SK-N-SH treated with all-trans-retinoic acid at 6 μM for 48 hours (cell line): ENCODE measurements around the gene SRRM3.

ENCODE experiments used
- RARB ChIP-seq: fragments of 250-450 bp; sonication (Bioruptor Pico); IDR thresholded peaks from 2 replicates; pipeline ENCODE4 v1.8.0; 2021; ENCODE audit warnings: mild to moderate bottlenecking, moderate library complexity
- ZFP30 ChIP-seq: fragments of 450-650 bp; formaldehyde crosslinking; IDR thresholded peaks from 2 replicates; pipeline ENCODE4 v1.5.0; 2022; ENCODE audit warnings: mild to moderate bottlenecking, moderate library complexity
- ZNF70 ChIP-seq: fragments of 450-650 bp; formaldehyde crosslinking; IDR thresholded peaks from 2 replicates; pipeline ENCODE4 v1.5.0; 2020; ENCODE audit warnings: mild to moderate bottlenecking, moderate library complexity
- TF ChIP-seq, protein P1 (sequence below): fragments of 250-450 bp; sonication (Bioruptor Pico); IDR thresholded peaks from 2 replicates; pipeline ENCODE4 v1.8.0; 2020; ENCODE audit warnings: mild to moderate bottlenecking, moderate library complexity, borderline replicate concordance
- TF ChIP-seq, protein P2 (sequence below): fragments of 250-450 bp; sonication (Bioruptor Pico); IDR thresholded peaks from 2 replicates; pipeline ENCODE4 v1.5.0; 2020; ENCODE audit warnings: mild to moderate bottlenecking, moderate library complexity

DNA sequence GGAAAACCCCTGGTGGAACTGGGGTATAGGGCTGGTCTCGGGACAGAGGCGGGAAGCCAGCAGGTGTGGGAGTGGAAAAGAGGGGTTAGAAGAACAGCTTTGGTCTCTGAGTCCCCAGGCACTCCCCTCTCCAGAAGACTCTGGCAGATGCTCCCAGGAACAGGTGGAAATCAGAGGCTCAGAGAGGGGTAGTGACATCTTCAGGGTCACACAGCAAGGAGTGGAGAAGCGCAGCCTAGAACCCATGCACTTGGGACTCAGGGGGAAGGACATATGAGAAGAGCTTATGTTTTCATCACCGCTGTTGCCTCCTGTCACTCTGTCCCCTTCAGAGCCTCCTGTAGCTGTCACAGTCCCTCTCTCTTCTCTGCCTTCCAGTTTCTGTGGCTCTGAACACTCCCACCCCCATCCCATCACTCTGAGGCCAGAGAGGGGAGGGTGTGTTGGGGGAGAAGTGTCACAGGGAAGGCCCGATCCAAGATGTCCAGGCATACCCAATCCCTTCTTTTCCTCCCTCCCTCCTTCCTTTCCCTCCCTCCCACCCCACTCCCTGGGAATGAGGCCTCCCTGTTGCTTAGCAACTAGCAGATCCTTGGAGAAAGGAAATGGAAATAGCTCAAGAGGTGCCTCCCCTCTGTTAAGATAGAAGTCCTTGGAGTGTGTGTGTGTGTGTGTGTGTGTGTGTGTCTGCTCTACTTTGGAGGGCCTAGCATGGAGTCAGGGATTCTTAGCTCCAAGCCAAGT lies 32.0 kb downstream of the SRRM3 start:
- no peak for TF ChIP-seq ZNF70 (CRISPR knock-in tag)
- TF ChIP-seq, protein P1, sequence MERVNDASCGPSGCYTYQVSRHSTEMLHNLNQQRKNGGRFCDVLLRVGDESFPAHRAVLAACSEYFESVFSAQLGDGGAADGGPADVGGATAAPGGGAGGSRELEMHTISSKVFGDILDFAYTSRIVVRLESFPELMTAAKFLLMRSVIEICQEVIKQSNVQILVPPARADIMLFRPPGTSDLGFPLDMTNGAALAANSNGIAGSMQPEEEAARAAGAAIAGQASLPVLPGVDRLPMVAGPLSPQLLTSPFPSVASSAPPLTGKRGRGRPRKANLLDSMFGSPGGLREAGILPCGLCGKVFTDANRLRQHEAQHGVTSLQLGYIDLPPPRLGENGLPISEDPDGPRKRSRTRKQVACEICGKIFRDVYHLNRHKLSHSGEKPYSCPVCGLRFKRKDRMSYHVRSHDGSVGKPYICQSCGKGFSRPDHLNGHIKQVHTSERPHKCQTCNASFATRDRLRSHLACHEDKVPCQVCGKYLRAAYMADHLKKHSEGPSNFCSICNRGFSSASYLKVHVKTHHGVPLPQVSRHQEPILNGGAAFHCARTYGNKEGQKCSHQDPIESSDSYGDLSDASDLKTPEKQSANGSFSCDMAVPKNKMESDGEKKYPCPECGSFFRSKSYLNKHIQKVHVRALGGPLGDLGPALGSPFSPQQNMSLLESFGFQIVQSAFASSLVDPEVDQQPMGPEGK: no peak
- TF ChIP-seq ZFP30 (CRISPR knock-in tag): no peak
- no peak for TF ChIP-seq RARB (CRISPR knock-in tag)
- TF ChIP-seq, protein P2, sequence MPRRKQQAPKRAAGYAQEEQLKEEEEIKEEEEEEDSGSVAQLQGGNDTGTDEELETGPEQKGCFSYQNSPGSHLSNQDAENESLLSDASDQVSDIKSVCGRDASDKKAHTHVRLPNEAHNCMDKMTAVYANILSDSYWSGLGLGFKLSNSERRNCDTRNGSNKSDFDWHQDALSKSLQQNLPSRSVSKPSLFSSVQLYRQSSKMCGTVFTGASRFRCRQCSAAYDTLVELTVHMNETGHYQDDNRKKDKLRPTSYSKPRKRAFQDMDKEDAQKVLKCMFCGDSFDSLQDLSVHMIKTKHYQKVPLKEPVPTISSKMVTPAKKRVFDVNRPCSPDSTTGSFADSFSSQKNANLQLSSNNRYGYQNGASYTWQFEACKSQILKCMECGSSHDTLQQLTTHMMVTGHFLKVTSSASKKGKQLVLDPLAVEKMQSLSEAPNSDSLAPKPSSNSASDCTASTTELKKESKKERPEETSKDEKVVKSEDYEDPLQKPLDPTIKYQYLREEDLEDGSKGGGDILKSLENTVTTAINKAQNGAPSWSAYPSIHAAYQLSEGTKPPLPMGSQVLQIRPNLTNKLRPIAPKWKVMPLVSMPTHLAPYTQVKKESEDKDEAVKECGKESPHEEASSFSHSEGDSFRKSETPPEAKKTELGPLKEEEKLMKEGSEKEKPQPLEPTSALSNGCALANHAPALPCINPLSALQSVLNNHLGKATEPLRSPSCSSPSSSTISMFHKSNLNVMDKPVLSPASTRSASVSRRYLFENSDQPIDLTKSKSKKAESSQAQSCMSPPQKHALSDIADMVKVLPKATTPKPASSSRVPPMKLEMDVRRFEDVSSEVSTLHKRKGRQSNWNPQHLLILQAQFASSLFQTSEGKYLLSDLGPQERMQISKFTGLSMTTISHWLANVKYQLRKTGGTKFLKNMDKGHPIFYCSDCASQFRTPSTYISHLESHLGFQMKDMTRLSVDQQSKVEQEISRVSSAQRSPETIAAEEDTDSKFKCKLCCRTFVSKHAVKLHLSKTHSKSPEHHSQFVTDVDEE (CRISPR knock-in tag): no peak
